Upper lobe of left lung (tissue), 6 donors: Measurements from ENCODE around the gene TMEM203. TPM values are rescaled to one million over a fixed set of nuclear protein-coding genes. Genes with fewer than 3 reads are reported as not detected.

Source experiments
- ATAC-seq, 2 donors: fragments of 200-7000 bp; cut with Tn5 transposase; one replicate each; pipeline ENCODE4 v1.9.1; 2022; ENCODE audit warnings: mild to moderate bottlenecking in 2 of 2, moderate library complexity in 2 of 2; ENCODE audit not compliant: low FRiP score in 2 of 2
- DNase-seq, 2 donors: peaks; one replicate each; pipeline ENCODE4 v3.0.0-alpha.2; 2019 to 2020
- H3K27ac ChIP-seq, 4 donors: fragments of 200-600 bp; sonication (generic); one replicate each; pipeline ENCODE4 v1.5.1; 2016 to 2019
- H3K27me3 ChIP-seq, 4 donors: fragments of 200-600 bp; sonication (generic); one replicate each; pipeline ENCODE4 v1.5.1; 2017 to 2019
- H3K36me3 ChIP-seq, 4 donors: fragments of 200-600 bp; sonication (generic); one replicate each; pipeline ENCODE4 v1.5.1; 2016 to 2019
- H3K4me1 ChIP-seq, 4 donors: fragments of 200-600 bp; sonication (generic); one replicate each; pipeline ENCODE4 v1.5.1; 2018 to 2019
- H3K4me3 ChIP-seq, 4 donors: fragments of 200-600 bp; sonication (generic); one replicate each; pipeline ENCODE4 v1.5.1; 2017 to 2019; ENCODE audit warnings: mild to moderate bottlenecking in 2 of 4, moderate library complexity in 1 of 4
- H3K9me3 ChIP-seq, 4 donors: fragments of 200-600 bp; sonication (generic); one replicate each; pipeline ENCODE4 v1.5.1; 2018 to 2019
- CTCF ChIP-seq, 6 experiments: fragments of 450-650 bp in 4 of 6; fragments of 200-600 bp in 2 of 6; sonication (generic) in 2 of 6; IDR thresholded peaks; one replicate each; pipeline ENCODE4 v1.5.1; 2016 to 2019; ENCODE audit warnings: antibody characterized with exemption in 6 of 6
- EP300 ChIP-seq, 4 donors: sonication (generic); formaldehyde crosslinking; IDR thresholded peaks; one replicate each; pipeline ENCODE4 v1.5.1; 2017; ENCODE audit warnings: antibody characterized with exemption in 4 of 4, control low read depth in 2 of 4
- POLR2A ChIP-seq, 4 donors: fragments of 450-650 bp; IDR thresholded peaks; one replicate each; pipeline ENCODE4 v1.5.1; 2016 to 2017; ENCODE audit warnings: antibody characterized with exemption in 4 of 4, mild to moderate bottlenecking in 2 of 4
- POLR2AphosphoS5 ChIP-seq, 2 donors: sonication (generic); formaldehyde crosslinking; IDR thresholded peaks; one replicate each; pipeline ENCODE4 v1.5.1; 2017; ENCODE audit warnings: antibody characterized with exemption in 2 of 2
- WGBS, 2 donors: methylation state at CpG; one replicate each; pipeline ENCODE4 v1.1.5; 2017 to 2018; 5-methylcytosine and 5-hydroxymethylcytosine counted together
- total RNA-seq, 6 donors: library from RNA; depleted of rRNA in 4 of 6; stranded (reverse); fragments of >200 nt in 4 of 6; gene quantifications; one replicate each; pipeline versions ENCODE4 v1.1.0 to v1.2.1, GENCODE V29; 2016 to 2021
- donor health status: DM: no; HTN: no; CAD: no; lungs with moderate emphysema.
- donor health status: DM: no; HTN: yes; CAD: no; lungs with severe emphysema.

Gene TMEM203
- total RNA-seq, 6 donors from 2014 or later, result 17.8 to 35.5 (median 31.1) TPM

- Histone ChIP-seq H3K4me3 (peak overlapping the region; percentile 25 to 94 (median 76)), H3K36me3 (peaks cover 0 to 4% (median 0%) of the 10 kb centered on the region in 4 donors), H3K4me1 (peaks cover 31 to 90% (median 67%) of the 10 kb centered on the region in 4 donors), H3K9me3 (no peaks in the 10 kb centered on the region), H3K27ac (peak overlapping the region in 3 of 4 donors; percentile 74 to 86 (median 84)), H3K27me3 (no peaks in the 10 kb centered on the region)
- WGBS, 2 donors, result 18% methylated on average over 10 to 31 of the region's 51 CpGs
- TF ChIP-seq POLR2AphosphoS5 (IDR thresholded peaks at IDR 0.05), result no peak
- no peak for TF ChIP-seq CTCF (IDR thresholded peaks at IDR 0.05)
- no peak for TF ChIP-seq POLR2A (IDR thresholded peaks at IDR 0.05)
- TF ChIP-seq EP300 (IDR thresholded peaks at IDR 0.05), result no peak
- ATAC-seq (no peak), DNase-seq (peak in 1 of 2 donors; percentile 90)
These were observed 5.9 kb downstream of the TMEM203 start for GRCh38 chr9:137199411-137200121.

- Histone ChIP-seq H3K9me3 (no peaks in the 10 kb centered on the region), H3K36me3 (peaks cover 0 to 1% (median 0%) of the 10 kb centered on the region in 4 donors), H3K4me1 (peaks cover 24 to 88% (median 66%) of the 10 kb centered on the region in 4 donors), H3K27me3 (no peaks in the 10 kb centered on the region), H3K27ac (peak overlapping the region; percentile 58 to 86 (median 79)), H3K4me3 (peak overlapping the region in 3 of 4 donors; percentile 75 to 94 (median 76))
- WGBS, 2 donors, result 80 to 82% methylated on average over 8 to 11 of the region's 11 CpGs
- ATAC-seq (no peak), DNase-seq (peak in 1 of 2 donors; percentile 61)
- no peak for TF ChIP-seq EP300 (IDR thresholded peaks at IDR 0.05)
- no peak for TF ChIP-seq POLR2A (IDR thresholded peaks at IDR 0.05)
These were observed 6.6 kb downstream of the TMEM203 start for GRCh38 chr9:137198902-137199283.

- Histone ChIP-seq H3K4me3 (peak overlapping the region in 3 of 4 donors; percentile 75 to 94 (median 76)), H3K36me3 (no peaks in the 10 kb centered on the region), H3K27ac (peak overlapping the region; percentile 74 to 86 (median 80)), H3K9me3 (no peaks in the 10 kb centered on the region), H3K4me1 (peaks cover 21 to 82% (median 60%) of the 10 kb centered on the region in 4 donors), H3K27me3 (no peaks in the 10 kb centered on the region)
- peak in 1 of 4 donors; percentile 15 for TF ChIP-seq POLR2A (IDR thresholded peaks at IDR 0.05)
- no peak for TF ChIP-seq CTCF (IDR thresholded peaks at IDR 0.05)
- TF ChIP-seq EP300 (IDR thresholded peaks at IDR 0.05), result peak in 1 of 4 donors; percentile 60
- TF ChIP-seq POLR2AphosphoS5 (IDR thresholded peaks at IDR 0.05), result peak; percentile 25 to 39
- peak; percentile 79 to 83 for DNase-seq
- WGBS, 2 donors, result 73 to 74% methylated on average over 3 to 18 of the region's 19 CpGs
- ATAC-seq, result peak in 1 of 2 donors; percentile 54
These were observed 7.2 kb downstream of the TMEM203 start for GRCh38 chr9:137198051-137198901.

GRCh38 chr9:137195525-137196220, 9.8 kb downstream of the TMEM203 start:
- Histone ChIP-seq H3K9me3 (no peaks in the 10 kb centered on the region), H3K4me3 (no peak overlapping the region), H3K27me3 (no peaks in the 10 kb centered on the region), H3K36me3 (peaks cover 3 to 20% (median 7%) of the 10 kb centered on the region in 4 donors), H3K27ac (peak overlapping the region in 1 of 4 donors; percentile 48), H3K4me1 (peaks cover 13 to 60% (median 48%) of the 10 kb centered on the region in 4 donors)
- TF ChIP-seq POLR2AphosphoS5 (IDR thresholded peaks at IDR 0.05), result no peak
- TF ChIP-seq CTCF (IDR thresholded peaks at IDR 0.05), result no peak
- no peak for TF ChIP-seq EP300 (IDR thresholded peaks at IDR 0.05)
- TF ChIP-seq POLR2A (IDR thresholded peaks at IDR 0.05), result no peak
- 86 to 88% methylated on average over 12 to 17 of the region's 21 CpGs for WGBS, 2 donors
- DNase-seq (peak in 1 of 2 donors; percentile 69), ATAC-seq (no peak)
